Central memory CD8-positive, alpha-beta T cell (primary cell): ENCODE measurements around the gene NTN1.

ENCODE experiments used
- ATAC-seq: fragments of 150-1000 bp; cut with Tn5 transposase; replicated peaks from 2 replicates; pipeline ENCODE4 v1.10.0; 2022; ENCODE audit warnings: mild to moderate bottlenecking, moderate FRiP score, moderate number of reproducible peaks; ENCODE audit not compliant: poor library complexity, severe bottlenecking; ENCODE audit errors: extremely low read depth
- DNase-seq, 2 donors: peaks; one replicate each; pipeline ENCODE4 v3.0.0; 2021; ENCODE audit warnings: low spot score in 2 of 2
- H3K27ac Mint-ChIP-seq: one replicate; pipeline ENCODE4 v1.8.0; 2022; ENCODE audit warnings: low read depth, mild to moderate bottlenecking, moderate library complexity, mixed read lengths
- H3K27me3 Mint-ChIP-seq: one replicate; pipeline ENCODE4 v1.8.0; 2022; ENCODE audit warnings: mixed read lengths
- H3K36me3 Mint-ChIP-seq: one replicate; pipeline ENCODE4 v1.8.0; 2022; ENCODE audit warnings: mild to moderate bottlenecking, moderate library complexity, mixed read lengths; ENCODE audit not compliant: insufficient read depth
- H3K4me1 Mint-ChIP-seq: one replicate; pipeline ENCODE4 v1.8.0; 2022; ENCODE audit warnings: mixed read lengths
- H3K4me3 Mint-ChIP-seq: one replicate; pipeline ENCODE4 v1.8.0; 2022; ENCODE audit warnings: mild to moderate bottlenecking, moderate library complexity, mixed read lengths
- H3K9me3 Mint-ChIP-seq: one replicate; pipeline ENCODE4 v1.8.0; 2022; ENCODE audit warnings: mixed read lengths

Gene NTN1

DNA sequence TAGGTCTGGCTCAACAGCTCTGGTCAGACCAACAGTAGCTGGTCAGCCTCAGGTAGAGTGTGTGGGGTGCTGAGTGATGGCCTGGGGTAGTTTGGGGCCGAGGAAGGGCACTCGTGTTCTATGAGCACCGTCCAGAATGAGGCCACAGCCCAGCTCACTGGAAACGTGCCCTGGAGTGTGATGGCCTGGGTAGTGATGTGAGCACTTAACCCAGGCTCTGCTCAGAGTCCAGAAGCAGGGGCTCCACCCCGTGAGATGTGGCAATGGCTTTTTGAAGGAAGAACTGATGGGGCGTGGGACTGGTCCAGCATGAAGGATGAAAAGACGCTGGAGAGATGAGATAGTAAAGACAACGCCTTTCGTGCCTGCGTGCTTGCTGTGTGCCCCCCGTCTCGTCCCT is 35.3 kb downstream of the NTN1 start:
- no peak overlapping the region for H3K27ac Mint-ChIP-seq
- no peaks in the 10 kb centered on the region for H3K9me3 Mint-ChIP-seq
- no peaks in the 10 kb centered on the region for H3K36me3 Mint-ChIP-seq
- no peak overlapping the region for H3K4me3 Mint-ChIP-seq
- H3K4me1 Mint-ChIP-seq: peaks cover 4% of the 10 kb centered on the region
- ATAC-seq: no peak
- H3K27me3 Mint-ChIP-seq: peaks cover 68% of the 10 kb centered on the region
- DNase-seq: no peak

DNA sequence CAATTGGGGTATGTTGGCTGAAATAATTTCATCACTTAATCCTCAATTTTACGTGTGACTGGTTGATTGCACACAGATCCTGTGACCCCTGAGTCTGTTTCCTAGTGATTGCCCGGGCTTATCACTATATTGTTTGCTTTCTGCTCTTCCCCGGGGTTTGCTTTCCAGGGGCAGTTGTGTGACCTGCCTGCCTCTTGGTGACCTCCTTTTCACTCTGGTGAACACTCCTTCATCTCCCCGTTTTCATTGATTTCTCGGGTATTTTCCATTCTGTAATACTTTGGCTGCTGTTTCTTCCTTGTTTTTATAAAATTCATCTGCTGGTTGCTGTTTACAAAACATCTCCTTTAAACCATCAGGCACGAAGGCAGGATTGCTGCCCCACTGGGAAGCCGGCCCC is 36.0 kb downstream of the NTN1 start:
- H3K36me3 Mint-ChIP-seq: no peaks in the 10 kb centered on the region
- DNase-seq: no peak
- peaks cover 4% of the 10 kb centered on the region for H3K4me1 Mint-ChIP-seq
- H3K27me3 Mint-ChIP-seq: peaks cover 61% of the 10 kb centered on the region
- no peak for ATAC-seq
- no peaks in the 10 kb centered on the region for H3K9me3 Mint-ChIP-seq
- no peak overlapping the region for H3K27ac Mint-ChIP-seq
- no peak overlapping the region for H3K4me3 Mint-ChIP-seq

DNA sequence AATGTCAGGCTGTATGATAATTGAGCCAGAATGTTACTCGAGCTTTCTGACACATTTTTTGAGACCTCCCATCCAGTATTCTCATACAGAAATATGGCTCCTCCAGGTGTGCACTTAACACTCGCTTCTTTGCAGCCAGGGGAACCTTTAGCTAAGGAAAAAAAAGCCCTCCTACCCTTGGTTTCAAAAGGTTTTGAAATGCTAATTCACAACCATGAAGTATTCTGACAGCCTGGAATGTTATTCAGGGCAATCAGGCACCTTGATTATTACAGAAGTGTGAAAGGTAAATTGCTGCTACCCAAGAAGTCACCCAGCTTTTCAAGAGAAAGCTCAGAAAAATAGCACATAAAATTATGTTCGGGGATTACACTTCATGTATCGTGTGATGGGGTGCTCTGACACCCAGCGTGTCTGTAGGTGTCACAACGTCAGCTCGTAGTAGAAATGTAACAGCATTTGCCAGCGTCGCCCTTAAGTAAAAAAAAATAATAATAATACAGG is 41.1 kb downstream of the NTN1 start:
- DNase-seq: no peak
- Mint-ChIP-seq H3K9me3 (no peaks in the 10 kb centered on the region), H3K27ac (no peak overlapping the region), H3K4me1 (no peaks in the 10 kb centered on the region), H3K36me3 (no peaks in the 10 kb centered on the region), H3K4me3 (no peak overlapping the region), H3K27me3 (peaks cover 38% of the 10 kb centered on the region)
- no peak for ATAC-seq

DNA sequence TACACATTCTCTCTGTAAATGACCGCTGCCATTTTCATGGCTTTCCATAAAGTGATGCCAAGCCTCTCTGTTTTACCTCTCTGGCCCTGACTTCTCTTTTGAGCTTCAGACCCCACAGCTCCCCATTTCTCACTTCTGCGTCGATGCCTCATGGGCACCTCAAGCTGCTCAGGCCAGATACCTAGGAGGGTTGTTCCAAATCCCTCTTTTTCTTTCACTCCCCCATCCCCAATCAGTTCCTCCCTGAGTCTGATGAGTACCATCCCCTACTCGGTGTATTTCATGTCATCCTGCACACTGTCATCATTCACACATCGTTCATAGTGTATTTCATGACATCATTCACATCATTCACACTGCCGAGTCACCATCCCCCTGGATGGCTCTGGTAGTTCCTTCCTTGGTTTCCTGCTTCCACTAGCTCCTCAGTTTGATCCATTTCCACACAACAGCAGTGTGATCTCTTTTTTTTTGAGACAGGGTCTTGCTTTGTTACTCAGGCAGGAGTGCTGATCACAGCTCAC is 43.1 kb downstream of the NTN1 start:
- DNase-seq: no peak
- Mint-ChIP-seq H3K4me1 (no peaks in the 10 kb centered on the region), H3K36me3 (no peaks in the 10 kb centered on the region), H3K4me3 (no peak overlapping the region), H3K27me3 (peaks cover 34% of the 10 kb centered on the region), H3K27ac (no peak overlapping the region), H3K9me3 (no peaks in the 10 kb centered on the region)
- no peak for ATAC-seq

DNA sequence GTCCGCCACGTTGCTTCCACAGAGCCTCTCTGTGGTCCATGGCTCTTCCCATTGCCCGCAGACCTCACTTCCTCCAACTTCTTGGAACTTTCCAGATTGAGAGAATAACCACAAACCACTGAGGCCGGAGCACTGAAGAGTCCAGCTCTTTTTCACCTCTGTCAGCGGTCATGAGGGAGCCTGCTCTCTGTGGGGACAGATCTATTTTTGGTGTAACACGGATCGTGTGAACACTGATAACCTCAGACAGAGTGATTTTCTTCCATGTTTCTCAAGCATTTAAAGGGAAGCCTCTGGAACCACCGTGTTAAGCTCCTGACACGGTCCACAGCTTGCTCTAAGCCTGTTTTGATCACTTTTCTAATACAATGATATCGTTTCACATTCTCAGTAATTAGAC is 49.7 kb downstream of the NTN1 start:
- Mint-ChIP-seq H3K9me3 (no peaks in the 10 kb centered on the region), H3K27me3 (peaks cover 48% of the 10 kb centered on the region), H3K4me3 (no peak overlapping the region), H3K36me3 (no peaks in the 10 kb centered on the region), H3K27ac (no peak overlapping the region), H3K4me1 (no peaks in the 10 kb centered on the region)
- DNase-seq: no peak
- no peak for ATAC-seq

DNA sequence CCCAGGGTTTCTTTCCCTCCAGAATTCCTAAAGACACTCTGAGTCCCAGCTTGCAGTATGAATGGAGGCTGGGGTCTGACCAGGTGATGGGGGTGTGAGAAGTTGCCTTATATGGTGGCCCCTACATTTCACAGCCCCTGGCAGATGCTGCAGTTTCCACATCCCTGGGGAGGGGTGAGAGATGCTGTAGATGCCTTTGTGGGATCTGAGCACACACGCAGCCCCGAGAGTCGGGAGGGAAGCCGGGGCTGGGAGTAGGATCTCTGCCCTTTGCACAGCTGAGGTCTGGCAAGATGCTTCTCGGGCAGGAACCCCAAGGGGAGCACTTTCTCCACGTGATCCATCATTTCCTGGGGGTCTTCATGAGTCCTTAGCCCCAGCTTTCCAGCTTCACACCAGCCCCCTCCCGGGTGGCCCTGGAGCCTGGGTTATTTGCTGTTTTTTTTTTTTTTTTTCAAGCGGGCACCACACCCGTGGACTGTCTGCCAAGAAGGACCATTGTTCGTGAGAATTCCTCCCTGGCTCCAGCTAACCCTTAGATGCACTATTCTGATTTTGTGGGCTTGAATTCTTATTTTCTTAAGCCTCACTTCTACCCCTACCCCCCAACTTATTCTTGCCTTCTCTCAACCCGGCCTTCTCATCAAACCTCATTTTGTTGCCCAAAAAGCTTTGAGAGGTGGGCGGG is 50.6 kb downstream of the NTN1 start:
- DNase-seq (no peak), ATAC-seq (no peak)
- no peak overlapping the region for H3K4me3 Mint-ChIP-seq
- no peaks in the 10 kb centered on the region for H3K36me3 Mint-ChIP-seq
- no peak overlapping the region for H3K27ac Mint-ChIP-seq
- H3K27me3 Mint-ChIP-seq: peaks cover 48% of the 10 kb centered on the region
- H3K4me1 Mint-ChIP-seq: no peaks in the 10 kb centered on the region
- no peaks in the 10 kb centered on the region for H3K9me3 Mint-ChIP-seq

DNA sequence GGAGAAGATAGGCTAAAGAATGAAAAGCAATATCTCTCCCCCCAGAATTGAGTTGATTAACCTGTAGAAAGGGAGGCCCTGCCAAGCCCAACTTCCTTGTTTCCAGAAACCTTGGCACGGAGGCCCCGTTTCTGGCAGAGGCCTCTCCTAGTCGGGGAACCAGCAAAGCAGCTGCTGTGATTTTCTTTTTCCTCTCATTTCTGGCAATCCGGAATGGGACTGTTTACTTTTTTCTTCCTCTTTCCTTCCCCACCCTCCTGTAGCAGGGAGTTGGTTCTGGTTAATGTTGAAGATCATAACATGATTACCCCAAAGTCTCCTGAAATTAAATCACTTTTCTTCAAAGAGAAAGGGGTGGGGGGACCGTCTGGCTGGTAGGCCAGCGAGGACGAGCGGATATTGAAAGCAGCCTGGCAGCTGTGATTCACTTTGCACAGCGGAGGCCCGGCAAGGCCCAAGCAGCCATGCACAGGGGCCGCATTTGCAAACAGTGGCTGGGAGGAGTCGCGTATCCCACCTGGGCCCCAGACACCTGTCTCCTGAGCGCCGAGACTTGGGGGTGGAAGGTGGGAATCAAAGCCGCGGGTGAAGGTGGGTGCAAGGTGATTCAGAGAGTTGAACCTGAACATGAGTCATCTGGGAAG is 51.5 kb downstream of the NTN1 start:
- Mint-ChIP-seq H3K27ac (no peak overlapping the region), H3K27me3 (peaks cover 39% of the 10 kb centered on the region), H3K4me1 (no peaks in the 10 kb centered on the region), H3K9me3 (no peaks in the 10 kb centered on the region), H3K4me3 (no peak overlapping the region), H3K36me3 (no peaks in the 10 kb centered on the region)
- no peak for DNase-seq
- ATAC-seq: no peak

DNA sequence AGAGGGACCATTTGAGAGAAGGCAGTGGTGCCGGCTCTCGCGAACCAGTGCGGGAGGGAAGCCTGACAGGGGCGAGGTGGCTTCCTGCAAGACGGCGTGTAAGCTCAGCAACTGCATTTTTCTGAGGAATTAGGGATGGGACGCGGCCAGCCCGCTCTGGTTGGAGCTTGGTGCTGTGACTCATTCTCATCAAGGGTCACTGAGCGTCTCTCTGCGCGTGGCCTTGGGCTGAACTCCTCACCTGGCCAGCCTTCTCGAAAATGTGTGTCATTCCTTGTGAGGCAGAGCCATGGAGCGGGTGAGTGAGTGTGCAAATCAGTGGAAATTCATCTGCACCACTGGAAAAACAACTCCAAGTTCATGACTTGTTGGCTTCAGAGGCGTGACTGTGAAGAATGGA is 52.8 kb downstream of the NTN1 start:
- no peaks in the 10 kb centered on the region for H3K9me3 Mint-ChIP-seq
- peaks cover 34% of the 10 kb centered on the region for H3K27me3 Mint-ChIP-seq
- H3K4me3 Mint-ChIP-seq: no peak overlapping the region
- peaks cover 12% of the 10 kb centered on the region for H3K4me1 Mint-ChIP-seq
- ATAC-seq (no peak), DNase-seq (no peak)
- H3K27ac Mint-ChIP-seq: no peak overlapping the region
- no peaks in the 10 kb centered on the region for H3K36me3 Mint-ChIP-seq

DNA sequence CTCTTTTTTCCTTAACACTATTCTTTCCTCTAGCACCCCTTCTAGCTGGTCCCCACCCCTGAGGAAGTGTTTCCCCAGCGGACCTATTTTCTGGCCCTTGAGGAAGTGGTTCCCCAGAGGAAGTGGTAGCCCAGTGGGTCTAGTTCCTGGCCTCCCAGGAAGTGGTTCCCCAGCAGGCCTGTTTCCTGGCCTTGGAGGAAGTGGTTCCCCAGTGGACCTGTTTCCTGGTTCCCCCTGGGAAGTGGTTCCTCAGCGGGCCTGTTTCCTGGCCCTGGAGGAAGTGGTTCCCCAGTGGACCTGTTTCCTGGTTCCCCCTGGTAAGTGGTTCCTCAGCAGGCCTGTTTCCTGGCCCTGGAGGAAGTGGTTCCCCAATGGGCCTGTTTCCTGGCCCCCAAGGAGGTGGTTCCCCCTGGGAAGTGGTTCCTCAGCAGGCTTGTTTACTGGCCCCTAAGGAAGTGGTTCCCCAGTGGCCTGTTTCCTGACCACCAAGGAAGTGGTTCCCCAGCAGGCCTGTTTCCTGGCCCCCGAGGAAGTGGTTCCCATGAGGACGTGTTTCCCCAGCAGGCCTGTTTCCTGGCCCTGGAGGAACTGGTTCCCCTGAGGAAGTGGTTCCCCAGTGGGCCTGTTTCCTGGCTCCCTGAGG is 58.3 kb downstream of the NTN1 start:
- ATAC-seq: peak; percentile 19
- peak in 1 of 2 donors; percentile 12 for DNase-seq
- Mint-ChIP-seq H3K9me3 (peaks cover 6% of the 10 kb centered on the region), H3K36me3 (no peaks in the 10 kb centered on the region), H3K27me3 (no peaks in the 10 kb centered on the region), H3K27ac (peak overlapping the region; percentile 94), H3K4me3 (no peak overlapping the region), H3K4me1 (peaks cover 20% of the 10 kb centered on the region)

DNA sequence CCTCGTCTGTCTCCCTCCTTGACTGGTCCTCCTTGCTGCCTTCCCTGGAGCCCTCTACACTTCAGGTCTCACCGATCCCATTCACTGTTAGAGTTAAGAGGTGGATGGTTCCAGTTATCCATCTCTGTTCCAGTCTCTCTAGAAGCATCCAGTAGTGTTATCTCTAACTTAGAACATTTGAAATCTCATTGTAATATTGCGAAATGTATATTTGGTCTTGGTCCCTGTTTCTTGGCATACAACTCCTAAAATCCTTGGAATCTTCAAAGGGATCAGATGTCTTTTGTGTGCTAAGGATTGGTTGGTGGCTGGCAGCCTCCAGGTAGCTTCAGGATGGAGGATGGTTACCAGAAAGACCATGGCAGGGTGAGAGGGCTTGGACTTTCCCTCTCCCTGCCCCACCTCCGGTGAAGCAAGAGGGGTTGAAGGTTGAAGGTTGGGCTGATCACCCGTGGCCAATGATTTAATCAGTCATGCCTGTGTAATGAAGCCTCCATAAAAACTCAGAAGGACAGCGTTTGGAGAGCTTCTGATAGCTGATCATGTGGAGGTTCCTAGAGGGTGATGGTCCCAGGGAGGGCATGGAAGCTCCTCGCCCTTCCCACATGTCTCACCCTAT is 59.1 kb downstream of the NTN1 start:
- ATAC-seq (no peak), DNase-seq (no peak)
- peaks cover 20% of the 10 kb centered on the region for H3K4me1 Mint-ChIP-seq
- no peaks in the 10 kb centered on the region for H3K36me3 Mint-ChIP-seq
- no peaks in the 10 kb centered on the region for H3K27me3 Mint-ChIP-seq
- H3K27ac Mint-ChIP-seq: peak overlapping the region; percentile 94
- peak overlapping the region; percentile 3 for H3K4me3 Mint-ChIP-seq
- peaks cover 6% of the 10 kb centered on the region for H3K9me3 Mint-ChIP-seq

DNA sequence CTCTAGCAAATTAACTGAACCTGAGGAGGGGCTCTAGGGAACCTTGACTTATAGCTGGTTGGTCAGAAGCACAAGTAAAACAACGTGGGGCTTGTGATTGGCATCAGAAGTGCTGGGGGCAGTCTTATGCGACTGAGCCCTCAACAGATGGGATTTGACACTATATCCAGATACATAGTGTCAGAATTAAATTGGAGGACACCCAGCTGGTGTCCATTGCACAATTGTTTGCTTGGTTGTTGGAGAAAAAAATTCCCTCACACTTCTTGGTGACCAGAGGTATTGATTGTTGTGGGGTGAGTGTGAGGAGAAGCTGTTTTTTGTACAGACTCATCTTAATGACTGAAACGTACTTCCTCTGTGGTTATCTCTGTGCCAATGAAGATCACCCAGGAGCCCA is 59.7 kb downstream of the NTN1 start:
- Mint-ChIP-seq H3K27ac (no peak overlapping the region), H3K4me1 (peaks cover 20% of the 10 kb centered on the region), H3K27me3 (no peaks in the 10 kb centered on the region), H3K9me3 (peaks cover 6% of the 10 kb centered on the region), H3K4me3 (no peak overlapping the region), H3K36me3 (no peaks in the 10 kb centered on the region)
- no peak for ATAC-seq
- no peak for DNase-seq

DNA sequence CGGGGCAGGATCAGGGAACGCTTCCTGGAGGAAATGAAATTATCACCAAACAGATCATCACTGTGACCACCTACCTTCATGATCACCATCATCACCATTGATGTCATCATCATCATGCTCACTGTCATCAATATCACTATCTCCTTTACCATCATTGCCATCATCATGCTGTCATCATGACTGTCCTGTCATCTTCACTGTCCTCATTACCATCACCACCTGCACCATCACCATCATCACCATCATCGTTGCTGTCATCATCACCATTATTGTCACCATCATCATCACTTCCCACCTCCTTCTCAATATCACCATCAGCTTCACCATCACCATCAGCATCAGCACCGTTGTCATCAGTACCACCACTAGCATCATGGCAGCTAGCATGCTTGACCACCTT is 65.3 kb downstream of the NTN1 start:
- Mint-ChIP-seq H3K27me3 (no peaks in the 10 kb centered on the region), H3K4me3 (no peak overlapping the region), H3K27ac (no peak overlapping the region), H3K9me3 (no peaks in the 10 kb centered on the region), H3K4me1 (no peaks in the 10 kb centered on the region), H3K36me3 (no peaks in the 10 kb centered on the region)
- no peak for DNase-seq
- no peak for ATAC-seq
